MCF 10A (cell line): ENCODE results near the gene SNAI3. TPM values are rescaled to one million over a fixed set of nuclear protein-coding genes. Genes with fewer than 3 reads are reported as not detected.
A peak's percentile ranks its signal among the peaks of the same experiment; 100 is the strongest.

Experiments used
- BruUV-seq: library from RNA; stranded (reverse); fragments of 400-500 nt; replicated peaks from 2 replicates; lab custom pipeline; 2021; lab: Mats Ljungman, UMichigan
- CTCF ChIA-PET: fragments of 300-600 bp; sonication (Branson Sonifier 250); formaldehyde crosslinking; extraction: SDS; loops from one replicate; lab custom pipeline; 2021; ENCODE audit warnings: antibody characterized with exemption, inconsistent platforms; lab: Yijun Ruan, JAX
- POLR2A ChIA-PET: fragments of 300-600, 350-650 bp; sonication (Branson Sonifier 250); formaldehyde crosslinking; extraction: SDS; loops from one replicate; lab custom pipeline; 2020; ENCODE audit warnings: antibody characterized with exemption, inconsistent platforms; lab: Yijun Ruan, JAX
- DNase-seq: peaks from one replicate; pipeline ENCODE4 v3.0.0-alpha.2; 2018; ENCODE audit not compliant: unreplicated experiment
- H3K27ac Mint-ChIP-seq: one replicate; pipeline ENCODE4 v1.8.0; 2022; ENCODE audit warnings: mild to moderate bottlenecking, low read depth, mixed read lengths; ENCODE audit not compliant: unreplicated experiment
- H3K27me3 Mint-ChIP-seq: one replicate; pipeline ENCODE4 v1.8.0; 2022; ENCODE audit warnings: mixed read lengths; ENCODE audit not compliant: insufficient read depth, unreplicated experiment
- H3K36me3 Mint-ChIP-seq: one replicate; pipeline ENCODE4 v1.8.0; 2022; ENCODE audit warnings: mild to moderate bottlenecking, moderate library complexity, mixed read lengths; ENCODE audit not compliant: insufficient read depth, unreplicated experiment
- H3K4me1 Mint-ChIP-seq: one replicate; pipeline ENCODE4 v1.8.0; 2022; ENCODE audit warnings: mixed read lengths; ENCODE audit not compliant: insufficient read depth, unreplicated experiment
- H3K4me3 Mint-ChIP-seq: one replicate; pipeline ENCODE4 v1.8.0; 2022; ENCODE audit warnings: mild to moderate bottlenecking, moderate library complexity, mixed read lengths; ENCODE audit not compliant: unreplicated experiment
- H3K9me3 Mint-ChIP-seq: one replicate; pipeline ENCODE4 v1.8.0; 2022; ENCODE audit warnings: mixed read lengths; ENCODE audit not compliant: unreplicated experiment
- intact Hi-C: fragments of 100-400 bp; cut with micrococcal nuclease; formaldehyde crosslinking; loops from 2 replicates; pipeline ENCODE4 v1.14.1; 2022
- total RNA-seq: library from RNA; stranded (reverse); gene quantifications from 2 replicates; pipeline ENCODE4 v1.2.3, GENCODE V29; 2022
- TF ChIP-seq, protein P1 (sequence below): fragments of 200-600 bp; IDR thresholded peaks from one replicate; pipeline ENCODE4 v1.8.0; 2022; ENCODE audit warnings: antibody characterized with exemption, mild to moderate bottlenecking; ENCODE audit not compliant: unreplicated experiment

The SNAI3 gene
- total RNA-seq, 1 experiment from 2014 or later: not detected

DNA sequence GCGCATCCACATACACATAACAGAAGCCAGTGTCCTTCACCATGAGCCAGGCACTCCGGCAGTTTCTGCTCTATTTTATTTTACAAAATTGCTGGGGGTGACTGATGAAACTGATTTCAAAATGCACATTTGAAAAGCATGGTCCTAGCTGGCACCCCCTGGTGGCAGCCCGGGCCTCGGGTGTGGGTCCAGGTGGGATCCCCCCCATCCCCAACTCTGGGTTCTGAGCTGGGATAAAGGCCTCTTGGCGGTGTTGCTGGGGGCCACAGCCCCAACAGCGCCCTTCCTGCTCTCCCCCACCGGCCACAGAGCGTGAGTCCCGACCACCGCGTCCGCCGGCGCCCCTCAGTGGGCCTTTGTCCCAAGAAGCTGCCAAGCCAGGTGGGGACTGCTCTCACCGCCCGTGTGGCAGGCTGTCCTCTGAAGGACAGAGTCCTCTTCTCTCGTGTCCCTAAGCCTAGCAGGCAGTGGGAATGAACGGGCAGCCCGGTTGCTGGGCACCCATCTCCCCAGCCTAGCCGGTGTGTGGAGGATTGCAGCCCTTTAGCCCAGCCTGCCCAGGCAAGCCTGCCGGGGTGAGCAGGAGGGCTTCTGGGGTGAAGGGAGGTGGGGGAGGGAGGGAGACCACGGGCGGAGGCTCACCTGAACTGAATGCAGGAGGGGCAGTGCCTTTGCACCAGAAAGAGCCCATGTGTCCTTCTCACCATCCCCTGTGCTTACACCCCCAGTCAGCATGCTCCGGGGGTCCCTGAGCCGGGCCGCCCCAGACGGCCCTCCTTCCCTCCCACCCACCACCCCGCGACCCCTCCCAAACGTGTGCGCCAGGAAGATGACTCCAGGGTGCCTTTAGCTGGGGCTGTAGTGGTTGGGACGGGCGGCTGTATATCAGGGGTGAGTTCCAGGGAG, 898 bp downstream of the SNAI3 start:
- CTCF ChIA-PET: no interaction called here
- no TSS peak for BruUV-seq
- no peaks in the 10 kb centered on the region for H3K36me3 Mint-ChIP-seq
- no peaks in the 10 kb centered on the region for H3K4me1 Mint-ChIP-seq
- no peaks in the 10 kb centered on the region for H3K9me3 Mint-ChIP-seq
- DNase-seq: peak; percentile 51
- intact Hi-C loops: no loop called here
- no peak overlapping the region for H3K27ac Mint-ChIP-seq
- TF ChIP-seq, protein P1, sequence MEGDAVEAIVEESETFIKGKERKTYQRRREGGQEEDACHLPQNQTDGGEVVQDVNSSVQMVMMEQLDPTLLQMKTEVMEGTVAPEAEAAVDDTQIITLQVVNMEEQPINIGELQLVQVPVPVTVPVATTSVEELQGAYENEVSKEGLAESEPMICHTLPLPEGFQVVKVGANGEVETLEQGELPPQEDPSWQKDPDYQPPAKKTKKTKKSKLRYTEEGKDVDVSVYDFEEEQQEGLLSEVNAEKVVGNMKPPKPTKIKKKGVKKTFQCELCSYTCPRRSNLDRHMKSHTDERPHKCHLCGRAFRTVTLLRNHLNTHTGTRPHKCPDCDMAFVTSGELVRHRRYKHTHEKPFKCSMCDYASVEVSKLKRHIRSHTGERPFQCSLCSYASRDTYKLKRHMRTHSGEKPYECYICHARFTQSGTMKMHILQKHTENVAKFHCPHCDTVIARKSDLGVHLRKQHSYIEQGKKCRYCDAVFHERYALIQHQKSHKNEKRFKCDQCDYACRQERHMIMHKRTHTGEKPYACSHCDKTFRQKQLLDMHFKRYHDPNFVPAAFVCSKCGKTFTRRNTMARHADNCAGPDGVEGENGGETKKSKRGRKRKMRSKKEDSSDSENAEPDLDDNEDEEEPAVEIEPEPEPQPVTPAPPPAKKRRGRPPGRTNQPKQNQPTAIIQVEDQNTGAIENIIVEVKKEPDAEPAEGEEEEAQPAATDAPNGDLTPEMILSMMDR: peak; percentile 58
- H3K27me3 Mint-ChIP-seq: peaks cover 26% of the 10 kb centered on the region
- H3K4me3 Mint-ChIP-seq: peak overlapping the region; percentile 65
- POLR2A ChIA-PET: interaction anchor here (0.6 to 0.7 kb wide), 2 partner anchors 41 to 152 kb away, joined by 3 read pairs; no protein-coding TSS in a partner anchor

DNA sequence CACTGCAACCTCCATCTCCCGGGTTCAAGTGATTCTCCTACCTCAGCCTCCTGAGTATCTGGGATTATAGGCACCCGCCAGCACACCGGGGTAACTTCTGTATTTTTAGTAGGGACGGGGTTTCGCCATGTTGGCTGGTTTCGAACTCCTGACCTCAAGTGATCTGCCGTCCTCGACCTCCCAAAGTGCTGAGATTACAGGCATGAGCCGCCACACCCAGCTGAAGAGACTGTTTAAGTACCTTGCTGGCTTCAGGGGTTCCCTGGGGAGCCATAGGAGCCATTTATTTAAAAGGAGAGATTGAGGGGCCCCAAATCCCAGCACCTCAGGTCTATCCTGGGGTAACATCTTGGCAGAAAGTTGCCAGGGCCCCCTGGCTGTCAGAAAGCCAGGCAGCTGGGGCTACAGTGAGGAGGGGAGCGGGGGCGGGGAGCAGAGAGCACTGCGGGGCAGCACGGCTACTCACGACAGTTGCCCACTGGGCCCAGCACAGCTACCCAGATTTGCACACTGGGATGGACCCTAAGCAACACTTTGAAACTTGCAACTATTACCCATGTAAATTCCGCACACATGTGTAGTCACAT, 1.6 kb downstream of the SNAI3 start:
- no peak overlapping the region for H3K27ac Mint-ChIP-seq
- no peak overlapping the region for H3K4me3 Mint-ChIP-seq
- peaks cover 22% of the 10 kb centered on the region for H3K27me3 Mint-ChIP-seq

DNA sequence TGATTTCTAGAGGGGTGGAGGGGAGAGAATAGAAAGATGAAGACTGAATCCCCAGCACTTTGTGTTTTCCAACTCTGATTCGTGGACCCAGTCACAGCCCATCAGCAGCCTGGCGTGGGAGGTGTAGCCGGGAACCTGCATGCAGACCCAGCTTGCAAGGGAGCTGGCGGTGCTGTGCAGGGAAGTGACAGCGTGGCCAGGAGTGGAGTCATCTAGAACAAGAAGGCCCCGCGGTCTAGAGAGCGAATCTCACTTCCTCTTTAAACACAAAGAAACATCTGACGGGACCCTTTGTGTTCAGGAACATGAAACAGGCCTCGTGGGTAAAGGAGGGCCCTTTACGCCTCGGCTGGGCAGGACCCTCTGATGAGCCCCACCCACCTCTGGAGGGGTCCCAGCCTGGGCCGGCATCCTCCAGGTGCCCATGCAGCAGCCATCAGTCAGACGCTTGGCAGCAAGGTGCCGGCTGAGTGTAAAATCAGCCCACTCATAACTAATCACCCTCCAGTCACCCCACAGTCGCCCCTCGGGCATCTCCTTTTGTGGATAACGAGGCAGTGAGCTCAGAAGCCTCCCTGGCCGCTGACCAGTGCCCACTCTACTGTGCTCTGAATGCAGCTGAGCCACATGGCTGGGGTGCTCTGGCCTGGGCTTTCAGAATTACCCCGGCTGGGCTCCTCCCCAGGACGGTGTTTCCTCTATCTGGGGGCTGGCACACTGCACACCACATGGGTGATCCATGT, 4.4 kb downstream of the SNAI3 start:
- Mint-ChIP-seq H3K36me3 (peaks cover 1% of the 10 kb centered on the region), H3K4me3 (no peak overlapping the region), H3K4me1 (no peaks in the 10 kb centered on the region), H3K27ac (no peak overlapping the region), H3K9me3 (no peaks in the 10 kb centered on the region), H3K27me3 (peaks cover 22% of the 10 kb centered on the region)
- no peak for DNase-seq
- BruUV-seq: no TSS peak
- ChIA-PET CTCF (no interaction called here), POLR2A (no interaction called here)
- intact Hi-C loops: no loop called here
- TF ChIP-seq, protein P1: no peak

More for the DNA sequence above, 1.6 kb downstream of the SNAI3 start:
- Mint-ChIP-seq H3K9me3 (no peaks in the 10 kb centered on the region), H3K4me1 (no peaks in the 10 kb centered on the region), H3K36me3 (no peaks in the 10 kb centered on the region)
- ChIA-PET POLR2A (no interaction called here), CTCF (interaction anchor here (0.6 kb wide), 1 partner anchor 107 kb away, joined by 3 read pairs; no protein-coding TSS in a partner anchor)
- intact Hi-C loops: no loop called here
- no peak for DNase-seq
- no TSS peak for BruUV-seq
- TF ChIP-seq, protein P1: no peak
